ENCODE measurements around the gene XXYLT1.

- no peak for TF ChIP-seq YY1 (IDR thresholded peaks at IDR 0.05; ENCODE audit: insufficient read depth, insufficient read length)
- no peak for TF ChIP-seq SUZ12 (IDR thresholded peaks at IDR 0.05; ENCODE audit: extremely low read depth, insufficient read depth, insufficient read length)
- no peak for TF ChIP-seq ZNF274 (IDR thresholded peaks at IDR 0.05; ENCODE audit: low read depth, low read length)
Measured at GRCh38 chr3:195263193-195263924, 7.6 kb downstream of the XXYLT1 start.
